ENCODE data around the gene TSSK3.
"Not testable (repeated sequence)": the region's sequence is repeated elsewhere in the genome, so short reads cannot be mapped to it uniquely, and the experiment has no call there.

Gene TSSK3

GRCh38 chr1:32338637-32339145 lies 23.6 kb upstream of the TSSK3 start:
- no peak for DNase-seq (ENCODE audit: low read depth in 3 of 3)

GRCh38 chr1:32339363-32339978 lies 22.9 kb upstream of the TSSK3 start:
- DNase-seq (ENCODE audit: low read depth in 3 of 3), result no peak

- DNase-seq (ENCODE audit: low read depth in 3 of 3), result no peak
Measured at GRCh38 chr1:32341186-32341757, 21.1 kb upstream of the TSSK3 start.

GRCh38 chr1:32341971-32342370 lies 20.4 kb upstream of the TSSK3 start:
- no peak for DNase-seq (ENCODE audit: low read depth in 3 of 3)

GRCh38 chr1:32342704-32343103 lies 19.6 kb upstream of the TSSK3 start:
- DNase-seq (ENCODE audit: low read depth in 3 of 3), result no peak

- DNase-seq (ENCODE audit: low read depth in 3 of 3), result no peak
Measured at GRCh38 chr1:32345289-32345827, 17.0 kb upstream of the TSSK3 start.

GRCh38 chr1:32346532-32347157 lies 15.7 kb upstream of the TSSK3 start:
- no peak for DNase-seq (ENCODE audit: low read depth in 3 of 3)

- no peak for DNase-seq (ENCODE audit: low read depth in 3 of 3)
Measured at GRCh38 chr1:32349211-32349708, 13.1 kb upstream of the TSSK3 start.

GRCh38 chr1:32350785-32351398 lies 11.4 kb upstream of the TSSK3 start:
- DNase-seq (ENCODE audit: low read depth in 3 of 3), result peak in 1 of 3 experiments; percentile 72

- DNase-seq (ENCODE audit: low read depth in 3 of 3), result peak; percentile 84 to 88 (median 87)
Measured at GRCh38 chr1:32351399-32352238, 10.7 kb upstream of the TSSK3 start.

- DNase-seq (ENCODE audit: low read depth in 3 of 3), result no peak
Measured at GRCh38 chr1:32352239-32352745, 10.0 kb upstream of the TSSK3 start.

GRCh38 chr1:32352831-32353383 lies 9.4 kb upstream of the TSSK3 start:
- DNase-seq (ENCODE audit: low read depth in 3 of 3), result no peak

GRCh38 chr1:32353431-32353830 lies 8.9 kb upstream of the TSSK3 start:
- no peak for DNase-seq (ENCODE audit: low read depth in 3 of 3)

GRCh38 chr1:32353886-32354570 lies 8.3 kb upstream of the TSSK3 start:
- no peak for DNase-seq (ENCODE audit: low read depth in 3 of 3)

GRCh38 chr1:32355778-32356177 lies 6.6 kb upstream of the TSSK3 start:
- DNase-seq (ENCODE audit: low read depth in 3 of 3), result not testable (repeated sequence)

GRCh38 chr1:32356478-32356877 lies 5.9 kb upstream of the TSSK3 start:
- no peak for DNase-seq (ENCODE audit: low read depth in 3 of 3)

- DNase-seq (ENCODE audit: low read depth in 3 of 3), result no peak
Measured at GRCh38 chr1:32357614-32358013, 4.7 kb upstream of the TSSK3 start.

- DNase-seq (ENCODE audit: low read depth in 3 of 3), result no peak
Measured at GRCh38 chr1:32358435-32358834, 3.9 kb upstream of the TSSK3 start.

GRCh38 chr1:32361308-32361673 lies 1.0 kb upstream of the TSSK3 start:
- DNase-seq (ENCODE audit: low read depth in 3 of 3), result no peak
